Fibroblast of lung (primary cell): ENCODE data around the gene TSC22D1. TPM values are rescaled to one million over a fixed set of nuclear protein-coding genes. Genes with fewer than 3 reads are reported as not detected.

ENCODE experiments used
- DNase-seq, 2 donors: peaks; one replicate each; pipeline versions ENCODE4 v3.0.0 to v3.0.0-alpha.2; 2010; ENCODE audit warnings: low read depth in 2 of 2
- H2AFZ ChIP-seq: 2 replicates; pipeline ENCODE4 v1.5.1; 2012; ENCODE audit warnings: low read length, control low read depth, inconsistent platforms
- H3K27ac ChIP-seq: 2 replicates; pipeline ENCODE4 v1.5.1; 2011; ENCODE audit warnings: low read length, control low read depth; ENCODE audit not compliant: insufficient read depth
- H3K27me3 ChIP-seq: 2 replicates; pipeline ENCODE4 v1.5.1; 2011; ENCODE audit warnings: mild to moderate bottlenecking, low read length; ENCODE audit not compliant: control insufficient read depth, insufficient read depth
- H3K36me3 ChIP-seq: 2 replicates; pipeline ENCODE4 v1.5.1; 2011; ENCODE audit warnings: low read length; ENCODE audit not compliant: control insufficient read depth, insufficient read depth
- H3K4me1 ChIP-seq: 2 replicates; pipeline ENCODE4 v1.5.1; 2011; ENCODE audit warnings: low read length; ENCODE audit not compliant: control insufficient read depth, insufficient read depth; ENCODE audit errors: extremely low read depth
- H3K4me2 ChIP-seq: 2 replicates; pipeline ENCODE4 v1.5.1; 2011; ENCODE audit warnings: low read length, control low read depth; ENCODE audit not compliant: insufficient read depth; ENCODE audit errors: extremely low read depth
- H3K4me3 ChIP-seq, 4 experiments: fragments of 200-600 bp in 1 of 4; sonication (generic) in 1 of 4; replicated peaks in 1 of 4; 2 replicates each; pipeline ENCODE4 v1.5.1; 2011 to 2016; ENCODE audit warnings: low read length in 4 of 4, low read depth in 3 of 4, mild to moderate bottlenecking in 3 of 4, control low read depth in 2 of 4, inconsistent platforms in 1 of 4, mixed read lengths in 1 of 4; ENCODE audit not compliant: insufficient read depth in 1 of 4; ENCODE audit errors: control extremely low read depth in 1 of 4
- H3K79me2 ChIP-seq: 2 replicates; pipeline ENCODE4 v1.5.1; 2012; ENCODE audit warnings: mild to moderate bottlenecking, low read length, inconsistent platforms; ENCODE audit not compliant: control insufficient read depth, insufficient read depth
- H3K9ac ChIP-seq: 2 replicates; pipeline ENCODE4 v1.5.1; 2011; ENCODE audit warnings: mild to moderate bottlenecking, low read length, control low read depth; ENCODE audit not compliant: insufficient read depth
- H3K9me3 ChIP-seq: 2 replicates; pipeline ENCODE4 v1.5.1; 2012; ENCODE audit warnings: low read depth, low read length; ENCODE audit not compliant: control insufficient read depth, insufficient read depth
- H4K20me1 ChIP-seq: 2 replicates; pipeline ENCODE4 v1.5.1; 2011; ENCODE audit warnings: low read length; ENCODE audit not compliant: control insufficient read depth, insufficient read depth; ENCODE audit errors: extremely low read depth
- CTCF ChIP-seq, 2 donors: IDR thresholded peaks in 1 of 2; conservative IDR thresholded peaks in 1 of 2; 1 replicate in 1 of 2; 2 replicates in 1 of 2; pipeline ENCODE4 v1.5.1; 2011 to 2012; ENCODE audit warnings: low read length in 2 of 2, control low read depth in 1 of 2, inconsistent platforms in 1 of 2, low read depth in 1 of 2, mild to moderate bottlenecking in 1 of 2
- EZH2 ChIP-seq: IDR thresholded peaks from 2 replicates; pipeline ENCODE4 v1.5.1; 2012; ENCODE audit warnings: low read length, control low read depth, mild to moderate bottlenecking; ENCODE audit errors: missing control alignments
- polyA plus RNA-seq, 2 donors: library from polyadenylated mRNA; depleted of rRNA in 1 of 2; stranded (reverse) in 1 of 2; unstranded in 1 of 2; fragments of >200 nt; gene quantifications; 2 replicates each; pipeline ENCODE4 v1.2.1, GENCODE V29; 2011 to 2012; ENCODE audit warnings: missing spikeins in 1 of 2
- total RNA-seq: library from RNA; depleted of rRNA; stranded (reverse); fragments of >200 nt; gene quantifications from 2 replicates; pipeline ENCODE4 v1.2.1, GENCODE V29; 2014

The TSC22D1 gene
- total and polyA plus RNA-seq, 2 donors (not counting 1 experiment from before 2014, with no cell fraction given) = 80.4 to 97.6 TPM

GRCh38 chr13:44541601-44542000 lies 34.5 kb downstream of the TSC22D1 start:
- Histone ChIP-seq H4K20me1 (no peaks in the 10 kb centered on the region), H3K4me3 (no peak overlapping the region), H3K27ac (no peak overlapping the region), H3K79me2 (peaks cover 1% of the 10 kb centered on the region), H3K4me1 (no peaks in the 10 kb centered on the region), H3K4me2 (no peak overlapping the region), H3K9me3 (no peaks in the 10 kb centered on the region), H3K36me3 (no peaks in the 10 kb centered on the region), H2AFZ (no peak overlapping the region), H3K9ac (no peak overlapping the region), H3K27me3 (no peaks in the 10 kb centered on the region)
- no peak for DNase-seq
- TF ChIP-seq CTCF (conservative IDR thresholded peaks at IDR 0.05 in 1 of 2, IDR thresholded peaks at IDR 0.05 in 1 of 2; ENCODE audit: low read depth in 1 of 2, low read length in 2 of 2) = no peak
- TF ChIP-seq EZH2 = no peak

- DNase-seq = no peak
- Histone ChIP-seq H3K9me3 (no peaks in the 10 kb centered on the region), H4K20me1 (no peaks in the 10 kb centered on the region), H3K27me3 (no peaks in the 10 kb centered on the region), H3K79me2 (peaks cover 1% of the 10 kb centered on the region), H3K4me2 (no peak overlapping the region), H2AFZ (no peak overlapping the region), H3K36me3 (no peaks in the 10 kb centered on the region), H3K4me3 (no peak overlapping the region), H3K4me1 (no peaks in the 10 kb centered on the region), H3K9ac (no peak overlapping the region), H3K27ac (no peak overlapping the region)
- TF ChIP-seq CTCF (conservative IDR thresholded peaks at IDR 0.05 in 1 of 2, IDR thresholded peaks at IDR 0.05 in 1 of 2; ENCODE audit: low read depth in 1 of 2, low read length in 2 of 2) = no peak
- no peak for TF ChIP-seq EZH2
Observed at GRCh38 chr13:44540761-44541434, 35.2 kb downstream of the TSC22D1 start.

GRCh38 chr13:44537248-44537647 lies 38.9 kb downstream of the TSC22D1 start:
- H3K36me3 ChIP-seq = no peaks in the 10 kb centered on the region
- H2AFZ ChIP-seq = no peak overlapping the region
- no peak for DNase-seq
- no peak overlapping the region for H3K9ac ChIP-seq
- H3K79me2 ChIP-seq = no peaks in the 10 kb centered on the region
- TF ChIP-seq EZH2 (no peak), CTCF (conservative IDR thresholded peaks at IDR 0.05 in 1 of 2, IDR thresholded peaks at IDR 0.05 in 1 of 2; ENCODE audit: low read depth in 1 of 2, low read length in 2 of 2) (no peak)
- H3K27ac ChIP-seq = no peak overlapping the region
- no peaks in the 10 kb centered on the region for H3K9me3 ChIP-seq
- no peak overlapping the region for H3K4me2 ChIP-seq
- no peaks in the 10 kb centered on the region for H4K20me1 ChIP-seq
- no peaks in the 10 kb centered on the region for H3K4me1 ChIP-seq
- H3K27me3 ChIP-seq = no peaks in the 10 kb centered on the region
- no peak overlapping the region for H3K4me3 ChIP-seq
